CD14-positive monocyte (primary cell): ENCODE data around the gene OLFM1. TPM values are rescaled to one million over a fixed set of nuclear protein-coding genes. Genes with fewer than 3 reads are reported as not detected.
A peak's percentile ranks its signal among the peaks of the same experiment; 100 is the strongest.

Source experiments
- DNase-seq, 3 donors: peaks; one replicate each; pipeline ENCODE4 v3.0.0-alpha.2; 2011 to 2022
- H2AFZ ChIP-seq: 2 replicates; pipeline ENCODE4 v1.6.0; 2012; ENCODE audit warnings: mild to moderate bottlenecking, low read depth, low read length, inconsistent platforms; ENCODE audit not compliant: insufficient read depth, poor library complexity, severe bottlenecking
- H3K27ac ChIP-seq, 2 donors: 1 replicate in 1 of 2; 2 replicates in 1 of 2; pipeline ENCODE4 v1.5.1; 2012 to 2013; ENCODE audit warnings: low read length in 2 of 2, control low read depth in 1 of 2, inconsistent platforms in 1 of 2, low read depth in 1 of 2, mild to moderate bottlenecking in 1 of 2
- H3K27me3 ChIP-seq, 2 donors: one replicate each; pipeline versions ENCODE4 v1.6.0 to v1.6.1; 2011 to 2013; ENCODE audit warnings: low read length in 2 of 2; ENCODE audit not compliant: control insufficient read depth in 2 of 2, insufficient read depth in 2 of 2
- H3K36me3 ChIP-seq, 2 donors: replicated peaks in 1 of 2; 1 replicate in 1 of 2; 2 replicates in 1 of 2; pipeline versions ENCODE4 v1.5.1 to v1.6.1; 2012 to 2013; ENCODE audit warnings: low read length in 2 of 2, control low read depth in 1 of 2, inconsistent platforms in 1 of 2, mild to moderate bottlenecking in 1 of 2; ENCODE audit not compliant: insufficient read depth in 2 of 2, control insufficient read depth in 1 of 2
- H3K4me1 ChIP-seq, 2 donors: 1 replicate in 1 of 2; 2 replicates in 1 of 2; pipeline versions ENCODE4 v1.5.1 to v1.6.1; 2012 to 2013; ENCODE audit warnings: low read length in 2 of 2, control low read depth in 1 of 2, inconsistent platforms in 1 of 2, mild to moderate bottlenecking in 1 of 2, moderate library complexity in 1 of 2; ENCODE audit not compliant: insufficient read depth in 2 of 2, control insufficient read depth in 1 of 2
- H3K4me2 ChIP-seq: replicated peaks from 2 replicates; pipeline ENCODE3; 2012; ENCODE audit warnings: low read length, moderate library complexity, mild to moderate bottlenecking; ENCODE audit not compliant: poor library complexity, severe bottlenecking; ENCODE audit errors: extremely low read depth
- H3K4me3 ChIP-seq, 3 experiments: fragments of 200-600 bp in 1 of 3; sonication (generic) in 1 of 3; replicated peaks in 1 of 3; 1 replicate in 2 of 3; 2 replicates in 1 of 3; pipeline ENCODE4 v1.5.1; 2011 to 2013; ENCODE audit warnings: low read length in 3 of 3, mild to moderate bottlenecking in 3 of 3, control low read depth in 2 of 3, low read depth in 2 of 3, inconsistent platforms in 1 of 3, moderate library complexity in 1 of 3
- H3K79me2 ChIP-seq: 2 replicates; pipeline ENCODE4 v1.6.0; 2012; ENCODE audit warnings: mild to moderate bottlenecking, control low read depth, inconsistent platforms, low read length, moderate library complexity; ENCODE audit not compliant: insufficient read depth
- H3K9ac ChIP-seq: 2 replicates; pipeline ENCODE4 v1.6.0; 2017; ENCODE audit warnings: low read length, mild to moderate bottlenecking; ENCODE audit not compliant: insufficient read depth, poor library complexity, severe bottlenecking
- H3K9me3 ChIP-seq, 2 donors: replicated peaks in 1 of 2; 1 replicate in 1 of 2; 2 replicates in 1 of 2; pipeline versions ENCODE4 v1.5.1 to v1.6.1; 2012 to 2013; ENCODE audit warnings: low read length in 2 of 2, control low read depth in 1 of 2; ENCODE audit not compliant: control insufficient read depth in 1 of 2, insufficient read depth in 1 of 2
- H4K20me1 ChIP-seq: 2 replicates; pipeline ENCODE4 v1.6.0; 2012; ENCODE audit warnings: mild to moderate bottlenecking, low read length, control low read depth, moderate library complexity; ENCODE audit not compliant: insufficient read depth
- H3K27ac Mint-ChIP-seq, 7 donors: one replicate each; pipeline ENCODE4 v1.8.0; 2020; ENCODE audit warnings: mild to moderate bottlenecking in 7 of 7, mixed read lengths in 7 of 7, moderate library complexity in 6 of 7, inconsistent platforms in 2 of 7
- H3K27me3 Mint-ChIP-seq, 3 donors: one replicate each; pipeline ENCODE4 v1.8.0; 2021 to 2022; ENCODE audit warnings: low read depth in 3 of 3, mild to moderate bottlenecking in 3 of 3, mixed read lengths in 3 of 3, moderate library complexity in 3 of 3, inconsistent platforms in 1 of 3
- H3K36me3 Mint-ChIP-seq, 2 donors: one replicate each; pipeline ENCODE4 v1.8.0; 2020; ENCODE audit warnings: mixed read lengths in 2 of 2, inconsistent platforms in 1 of 2, mild to moderate bottlenecking in 1 of 2
- H3K4me1 Mint-ChIP-seq: one replicate; pipeline ENCODE4 v1.8.0; 2020; ENCODE audit warnings: mild to moderate bottlenecking, mixed read lengths
- H3K4me3 Mint-ChIP-seq, 2 donors: one replicate each; pipeline ENCODE4 v1.8.0; 2020; ENCODE audit warnings: mild to moderate bottlenecking in 2 of 2, mixed read lengths in 2 of 2, moderate library complexity in 1 of 2
- H3K9me3 Mint-ChIP-seq, 7 donors: one replicate each; pipeline ENCODE4 v1.8.0; 2020 to 2022; ENCODE audit warnings: mixed read lengths in 7 of 7, mild to moderate bottlenecking in 6 of 7, moderate library complexity in 6 of 7, inconsistent platforms in 2 of 7
- CTCF ChIP-seq: fragments of 200-600 bp; IDR thresholded peaks from one replicate; pipeline ENCODE4 v1.8.0; 2022; ENCODE audit warnings: antibody characterized with exemption, mild to moderate bottlenecking
- WGBS: methylation state at CpG from one replicate; pipeline ENCODE4 v1.1.5; 2013; ENCODE audit warnings: missing lambda C conversion rate; ENCODE audit not compliant: insufficient coverage; 5-methylcytosine and 5-hydroxymethylcytosine counted together
- intact Hi-C, 2 donors: fragments of 100-400 bp; cut with micrococcal nuclease; formaldehyde crosslinking; loops; one replicate each; pipeline versions ENCODE4 v1.15.0 to v1.15.1; 2023
- polyA plus RNA-seq, 3 donors: library from polyadenylated mRNA; depleted of rRNA in 1 of 3; unstranded in 2 of 3; stranded (reverse) in 1 of 3; fragments of 300-500 nt in 2 of 3; fragments of >200 nt in 1 of 3; fragmentation: Illumina TruSeq in 2 of 3; gene quantifications; 1 replicate in 2 of 3; 2 replicates in 1 of 3; pipeline ENCODE4 v1.2.3, GENCODE V29; 2012 to 2021

OLFM1 gene
- polyA plus RNA-seq, 3 donors: 7.6 to 10.9 (median 9.4) TPM

GRCh38 chr9:135043345-135043744 is 44.1 kb upstream of the OLFM1 start:
- Mint-ChIP-seq H3K27me3 (peaks cover 12 to 27% (median 13%) of the 10 kb centered on the region in 3 donors), H3K9me3 (no peaks in the 10 kb centered on the region), H3K27ac (no peak overlapping the region), H3K36me3 (no peaks in the 10 kb centered on the region), H3K4me3 (no peak overlapping the region), H3K4me1 (no peaks in the 10 kb centered on the region)
- H3K9me3 ChIP-seq: no peaks in the 10 kb centered on the region
- no peak for DNase-seq
- no peaks in the 10 kb centered on the region for H3K36me3 ChIP-seq
- no peaks in the 10 kb centered on the region for H4K20me1 ChIP-seq
- H3K4me1 ChIP-seq: no peaks in the 10 kb centered on the region
- H3K9ac ChIP-seq: no peak overlapping the region
- 99% methylated on average over 9 of the region's 11 CpGs for WGBS
- H3K79me2 ChIP-seq: no peaks in the 10 kb centered on the region
- no peak overlapping the region for H3K27ac ChIP-seq
- H3K4me3 ChIP-seq: no peak overlapping the region
- no peak overlapping the region for H2AFZ ChIP-seq
- no peak overlapping the region for H3K4me2 ChIP-seq
- H3K27me3 ChIP-seq: no peaks in the 10 kb centered on the region
- TF ChIP-seq CTCF: no peak
- intact Hi-C loops: no loop called here

- no peak for TF ChIP-seq CTCF
- DNase-seq: no peak
- Mint-ChIP-seq H3K4me1 (peaks cover under 1% of the 10 kb centered on the region), H3K4me3 (no peak overlapping the region), H3K27me3 (peaks cover 14 to 22% (median 15%) of the 10 kb centered on the region in 3 donors), H3K9me3 (no peaks in the 10 kb centered on the region), H3K27ac (peak overlapping the region in 1 of 7 donors; percentile 12), H3K36me3 (no peaks in the 10 kb centered on the region)
- Histone ChIP-seq H3K4me2 (no peak overlapping the region), H3K36me3 (no peaks in the 10 kb centered on the region), H4K20me1 (no peaks in the 10 kb centered on the region), H3K4me1 (no peaks in the 10 kb centered on the region), H3K27me3 (no peaks in the 10 kb centered on the region), H3K9ac (no peak overlapping the region), H2AFZ (no peak overlapping the region), H3K27ac (no peak overlapping the region), H3K4me3 (no peak overlapping the region), H3K9me3 (no peaks in the 10 kb centered on the region), H3K79me2 (no peaks in the 10 kb centered on the region)
- intact Hi-C loops: no loop called here
- WGBS: 98% methylated on average over 24 of the region's 25 CpGs
These were observed 42.1 kb upstream of the OLFM1 start for GRCh38 chr9:135045264-135045927.
